HEK293 (cell line): ENCODE measurements around the gene RAB10.
A peak's percentile ranks its signal among the peaks of the same experiment; 100 is the strongest.

Source experiments
- CTCF ChIA-PET: fragments of 350-600 bp; formaldehyde crosslinking; extraction: SDS; loops from one replicate; lab custom pipeline; 2021; ENCODE audit warnings: antibody characterized with exemption; lab: Yijun Ruan, JAX
- POLR2A ChIA-PET: fragments of 300-600 bp; formaldehyde crosslinking; extraction: SDS; loops from one replicate; lab custom pipeline; 2020; ENCODE audit warnings: antibody characterized with exemption, inconsistent platforms; lab: Yijun Ruan, JAX
- H3K27ac ChIP-seq: fragments of 200-500 bp; sonication (Bioruptor generic); 2 replicates; pipeline ENCODE4 v1.5.1; 2014; ENCODE audit warnings: low read depth, low read length, control low read depth, inconsistent platforms; ENCODE audit errors: extremely low read depth
- H3K36me3 ChIP-seq, 2 experiments: fragments of 200-500 bp in 1 of 2; sonication (Bioruptor generic) in 1 of 2; 1 replicate in 1 of 2; 2 replicates in 1 of 2; pipeline ENCODE4 v1.5.1; 2014 to 2017; ENCODE audit warnings: inconsistent platforms in 2 of 2, low read length in 2 of 2; ENCODE audit not compliant: control insufficient read depth in 2 of 2, insufficient read depth in 1 of 2
- H3K4me1 ChIP-seq: fragments of 200-500 bp; sonication (Bioruptor generic); 2 replicates; pipeline ENCODE4 v1.5.1; 2014; ENCODE audit warnings: mild to moderate bottlenecking, low read length, inconsistent platforms; ENCODE audit not compliant: control insufficient read depth, insufficient read depth
- H3K4me3 ChIP-seq: 2 replicates; pipeline ENCODE4 v1.5.1; 2011; ENCODE audit warnings: low read depth, mild to moderate bottlenecking, control low read depth, low read length, moderate library complexity
- H3K9me3 ChIP-seq: fragments of 200-500 bp; sonication (Bioruptor generic); 2 replicates; pipeline ENCODE4 v1.5.1; 2014; ENCODE audit warnings: low read depth, low read length, inconsistent platforms; ENCODE audit not compliant: control insufficient read depth, insufficient read depth
- CTCF ChIP-seq: fragments of 450-650 bp; formaldehyde crosslinking; IDR thresholded peaks from 2 replicates; pipeline ENCODE4 v1.5.1; 2016; ENCODE audit warnings: missing biosample characterization, missing genetic modification characterization
- GFI1B ChIP-seq: fragments of 450-650 bp; formaldehyde crosslinking; IDR thresholded peaks from 2 replicates; pipeline ENCODE4 v1.5.1; 2016; ENCODE audit warnings: missing biosample characterization, missing genetic modification characterization
- KLF10 ChIP-seq: fragments of 450-650 bp; IDR thresholded peaks from 2 replicates; pipeline ENCODE4 v1.5.1; 2018; ENCODE audit warnings: missing biosample characterization, mild to moderate bottlenecking, missing genetic modification characterization
- PATZ1 ChIP-seq: fragments of 450-650 bp; formaldehyde crosslinking; IDR thresholded peaks from 2 replicates; pipeline ENCODE4 v1.5.1; 2016; ENCODE audit warnings: missing biosample characterization, missing genetic modification characterization
- ZBTB7A ChIP-seq: fragments of 450-650 bp; formaldehyde crosslinking; IDR thresholded peaks from 2 replicates; pipeline ENCODE4 v1.5.1; 2016; ENCODE audit warnings: low read depth, missing biosample characterization, missing genetic modification characterization
- ZBTB8A ChIP-seq: fragments of 450-650 bp; formaldehyde crosslinking; IDR thresholded peaks from 2 replicates; pipeline ENCODE4 v1.5.1; 2016; ENCODE audit warnings: missing biosample characterization, missing genetic modification characterization
- ZFP3 ChIP-seq: fragments of 450-650 bp; formaldehyde crosslinking; IDR thresholded peaks from 2 replicates; pipeline ENCODE4 v1.5.1; 2016; ENCODE audit warnings: low read depth, missing biosample characterization, missing genetic modification characterization
- ZNF146 ChIP-seq: fragments of 450-650 bp; formaldehyde crosslinking; IDR thresholded peaks from 2 replicates; pipeline ENCODE4 v1.5.1; 2016; ENCODE audit warnings: missing biosample characterization, missing genetic modification characterization
- ZNF155 ChIP-seq: fragments of 450-650 bp; formaldehyde crosslinking; IDR thresholded peaks from 2 replicates; pipeline ENCODE4 v1.5.1; 2016; ENCODE audit warnings: missing biosample characterization, missing genetic modification characterization
- ZNF211 ChIP-seq: fragments of 450-650 bp; formaldehyde crosslinking; IDR thresholded peaks from 2 replicates; pipeline ENCODE4 v1.5.1; 2016; ENCODE audit warnings: low read depth, missing biosample characterization, missing genetic modification characterization
- ZNF223 ChIP-seq: fragments of 450-650 bp; formaldehyde crosslinking; IDR thresholded peaks from 2 replicates; pipeline ENCODE4 v1.5.1; 2016; ENCODE audit warnings: missing biosample characterization, missing genetic modification characterization
- ZNF239 ChIP-seq: fragments of 450-650 bp; formaldehyde crosslinking; IDR thresholded peaks from 2 replicates; pipeline ENCODE4 v1.5.1; 2016; ENCODE audit warnings: missing biosample characterization, missing genetic modification characterization
- ZNF366 ChIP-seq: fragments of 450-650 bp; formaldehyde crosslinking; conservative IDR thresholded peaks from 2 replicates; pipeline ENCODE4 v1.5.1; 2016; ENCODE audit warnings: missing biosample characterization, missing genetic modification characterization
- ZNF521 ChIP-seq: fragments of 450-650 bp; formaldehyde crosslinking; IDR thresholded peaks from 2 replicates; pipeline ENCODE4 v1.5.1; 2017; ENCODE audit warnings: missing biosample characterization, mild to moderate bottlenecking, missing genetic modification characterization
- ZNF544 ChIP-seq: fragments of 450-650 bp; formaldehyde crosslinking; IDR thresholded peaks from 2 replicates; pipeline ENCODE4 v1.5.0; 2017; ENCODE audit warnings: missing biosample characterization, missing genetic modification characterization
- ZNF555 ChIP-seq: fragments of 450-650 bp; formaldehyde crosslinking; conservative IDR thresholded peaks from 2 replicates; pipeline ENCODE4 v1.5.1; 2017; ENCODE audit warnings: missing biosample characterization, mild to moderate bottlenecking, missing genetic modification characterization, inconsistent platforms
- ZNF571 ChIP-seq: fragments of 450-650 bp; formaldehyde crosslinking; IDR thresholded peaks from 2 replicates; pipeline ENCODE4 v1.5.0; 2017; ENCODE audit warnings: missing biosample characterization, missing genetic modification characterization
- ZNF610 ChIP-seq: fragments of 450-650 bp; formaldehyde crosslinking; IDR thresholded peaks from 2 replicates; pipeline ENCODE4 v1.5.1; 2016; ENCODE audit warnings: missing biosample characterization, missing genetic modification characterization, borderline replicate concordance
- ZNF654 ChIP-seq: fragments of 450-650 bp; formaldehyde crosslinking; IDR thresholded peaks from 2 replicates; pipeline ENCODE4 v1.5.1; 2016; ENCODE audit warnings: low read depth, missing biosample characterization, missing genetic modification characterization
- ZNF660 ChIP-seq: fragments of 450-650 bp; IDR thresholded peaks from 2 replicates; pipeline ENCODE4 v1.5.1; 2018; ENCODE audit warnings: missing biosample characterization, mild to moderate bottlenecking, missing genetic modification characterization
- ZNF785 ChIP-seq: fragments of 450-650 bp; formaldehyde crosslinking; IDR thresholded peaks from 2 replicates; pipeline ENCODE4 v1.5.1; 2016; ENCODE audit warnings: missing biosample characterization, missing genetic modification characterization

The RAB10 gene

GRCh38 chr2:26184121-26184520 lies 150.2 kb downstream of the RAB10 start (continued):
- no peak for TF ChIP-seq ZNF211
- TF ChIP-seq ZNF366 (tag by site-specific recombination): no peak
- no peak for TF ChIP-seq ZNF544 (tag by site-specific recombination)

GRCh38 chr2:26184555-26185303 lies 150.8 kb downstream of the RAB10 start:
- CTCF ChIA-PET: no interaction called here
- Histone ChIP-seq H3K27ac (no peak overlapping the region), H3K36me3 (peaks cover 0 to 54% of the 10 kb centered on the region in 2 experiments; a peak in 1 of 3 replicates), H3K9me3 (no peaks in the 10 kb centered on the region), H3K4me1 (no peaks in the 10 kb centered on the region), H3K4me3 (no peak overlapping the region)
- POLR2A ChIA-PET: no interaction called here
- TF ChIP-seq ZNF223: no peak
- TF ChIP-seq ZNF521 (tag by site-specific recombination): no peak
- TF ChIP-seq ZBTB8A (tag by site-specific recombination): no peak
- TF ChIP-seq ZNF146: no peak
- no peak for TF ChIP-seq GFI1B (tag by site-specific recombination)
- TF ChIP-seq ZNF155 (tag by site-specific recombination): no peak
- no peak for TF ChIP-seq ZNF785 (tag by site-specific recombination)
- TF ChIP-seq ZFP3 (tag by site-specific recombination): no peak
- TF ChIP-seq CTCF (tag by site-specific recombination): no peak

GRCh38 chr2:26185304-26185928 lies 151.5 kb downstream of the RAB10 start:
- no peak overlapping the region for H3K27ac ChIP-seq
- no peak overlapping the region for H3K4me3 ChIP-seq
- H3K9me3 ChIP-seq: no peaks in the 10 kb centered on the region
- ChIA-PET POLR2A (no interaction called here), CTCF (no interaction called here)
- H3K4me1 ChIP-seq: no peaks in the 10 kb centered on the region
- TF ChIP-seq ZNF239 (tag by site-specific recombination) (peak; percentile 93), ZNF654 (tag by site-specific recombination) (no peak)
- peaks cover 0 to 56% of the 10 kb centered on the region in 2 experiments; a peak in 1 of 3 replicates for H3K36me3 ChIP-seq

- no peaks in the 10 kb centered on the region for H3K9me3 ChIP-seq
- ChIA-PET CTCF (interaction anchor here (0.5 kb wide), 1 partner anchor 146 kb away, joined by 5 read pairs; no protein-coding TSS in a partner anchor), POLR2A (no interaction called here)
- no peak overlapping the region for H3K27ac ChIP-seq
- no peaks in the 10 kb centered on the region for H3K4me1 ChIP-seq
- peaks cover 0 to 62% of the 10 kb centered on the region in 2 experiments; a peak in 1 of 3 replicates for H3K36me3 ChIP-seq
- H3K4me3 ChIP-seq: no peak overlapping the region
- TF ChIP-seq ZNF610 (no peak), KLF10 (tag by site-specific recombination) (no peak), ZNF555 (tag by site-specific recombination) (no peak), ZBTB7A (tag by site-specific recombination) (no peak), ZNF571 (tag by site-specific recombination) (no peak), PATZ1 (tag by site-specific recombination) (no peak), ZNF660 (tag by site-specific recombination) (no peak)
Measured at GRCh38 chr2:26185954-26186770, 152.3 kb downstream of the RAB10 start.
